ENCODE data around the gene DYSF.

GRCh38 chr2:71692621-71693277, 239.4 kb downstream of the DYSF start:
- TF ChIP-seq YY1 (IDR thresholded peaks at IDR 0.05; ENCODE audit: low read depth) (no peak), TAF1 (IDR thresholded peaks at IDR 0.05; ENCODE audit: low read depth) (no peak), REST (IDR thresholded peaks at IDR 0.05; ENCODE audit: low read depth) (no peak), RAD21 (IDR thresholded peaks at IDR 0.05; ENCODE audit: low read depth) (no peak), MAX (IDR thresholded peaks at IDR 0.05) (no peak), EP300 (IDR thresholded peaks at IDR 0.05; ENCODE audit: borderline replicate concordance) (no peak), USF1 (IDR thresholded peaks at IDR 0.05) (no peak), TCF12 (IDR thresholded peaks at IDR 0.05; ENCODE audit: low read depth) (no peak), ZBTB7A (IDR thresholded peaks at IDR 0.05; ENCODE audit: low read depth) (no peak), CREB1 (IDR thresholded peaks at IDR 0.05; ENCODE audit: low read depth) (no peak), NFIC (IDR thresholded peaks at IDR 0.05) (no peak), FOXM1 (IDR thresholded peaks at IDR 0.05; ENCODE audit: borderline replicate concordance, low read depth) (no peak), CEBPB (IDR thresholded peaks at IDR 0.05) (no peak), EGR1 (IDR thresholded peaks at IDR 0.05) (no peak)
